HS-27A (cell line): Measurements from ENCODE around the gene TCTN3.
"Not testable (repeated sequence)": the region's sequence is repeated elsewhere in the genome, so short reads cannot be mapped to it uniquely, and the experiment has no call there.

Experiments
- DNase-seq: peaks from one replicate; pipeline ENCODE4 v3.0.0-alpha.2; 2012; ENCODE audit warnings: low read depth, missing footprints

TCTN3 gene

DNA sequence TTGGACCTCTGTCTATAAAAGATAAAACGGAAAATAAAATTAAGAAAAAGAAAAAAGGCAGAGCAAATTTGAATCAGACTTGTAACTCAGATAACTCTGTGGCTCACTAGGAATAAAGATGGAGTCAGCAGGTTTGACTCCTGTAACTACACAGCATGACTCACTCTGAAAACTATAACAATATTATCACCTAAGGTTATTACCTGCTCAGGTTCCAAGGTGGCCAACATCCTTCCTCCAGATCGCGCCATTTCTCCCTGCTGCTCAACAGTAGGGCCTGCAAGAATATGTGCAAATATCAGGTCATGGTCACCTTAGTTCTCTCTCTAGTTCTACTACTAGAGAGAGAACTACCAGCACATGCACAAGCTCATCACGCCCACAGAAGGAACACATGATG is 67.2 kb downstream of the TCTN3 start:
- DNase-seq: no peak

DNA sequence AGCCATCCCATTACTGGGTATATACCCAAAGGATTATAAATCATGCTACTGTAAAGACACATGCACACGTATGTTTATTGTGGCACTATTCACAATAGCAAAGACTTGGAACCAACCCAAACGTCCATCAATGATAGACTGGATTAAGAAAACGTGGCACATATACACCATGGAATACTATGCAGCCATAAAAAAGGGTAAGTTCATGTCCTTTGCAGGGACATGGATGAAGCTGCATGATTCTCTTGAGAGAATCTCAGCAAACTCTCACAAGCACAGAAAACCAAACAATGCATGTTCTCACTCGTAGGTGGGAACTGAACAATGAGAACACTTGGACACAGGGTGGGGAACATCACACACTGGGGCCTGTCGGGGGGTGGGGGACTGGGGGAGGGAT is 73.3 kb downstream of the TCTN3 start:
- not testable (repeated sequence) for DNase-seq

DNA sequence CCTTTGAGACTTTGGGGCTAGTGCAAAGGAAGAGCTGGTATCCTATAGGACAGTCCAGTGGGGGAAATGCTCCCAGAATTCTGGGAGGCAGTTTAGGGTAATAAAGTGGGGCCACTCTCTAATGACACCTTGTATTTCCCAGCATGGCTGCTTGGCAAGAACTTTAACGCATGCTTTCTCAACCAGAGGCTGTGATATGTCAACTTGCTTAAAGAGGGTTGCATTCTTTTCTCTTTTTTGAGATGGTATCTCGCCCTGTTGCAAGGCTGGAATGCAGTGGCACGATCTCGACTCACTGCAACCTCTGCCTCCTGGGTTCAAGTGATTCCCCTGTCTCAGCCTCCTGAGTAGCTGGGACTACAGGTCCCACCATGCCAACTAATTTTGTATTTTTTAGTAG is 75.6 kb downstream of the TCTN3 start:
- no peak for DNase-seq

DNA sequence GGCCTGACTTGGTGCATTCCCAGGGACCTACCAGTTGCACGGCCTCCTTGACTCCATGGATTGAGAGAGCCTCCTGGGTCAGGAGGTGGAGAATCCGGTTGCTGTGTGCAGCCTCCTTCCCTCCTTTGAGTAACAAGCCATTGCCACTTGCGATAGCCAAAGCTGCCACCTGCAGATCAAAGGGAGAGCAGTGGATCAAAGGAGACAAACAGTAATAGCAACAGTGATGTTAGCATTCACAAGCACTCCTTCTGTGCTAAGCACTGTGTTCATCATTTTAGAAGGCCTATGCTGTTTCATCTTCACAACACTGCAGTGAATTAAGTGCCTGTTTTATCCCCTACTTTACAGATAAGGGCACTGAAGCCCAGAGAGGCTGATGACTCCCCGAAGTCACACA is 77.3 kb downstream of the TCTN3 start:
- DNase-seq: no peak
